MM.1S (cell line): Measurements from ENCODE around the gene FARS2.

Experiments used
- EZH2phosphoT487 ChIP-seq: fragments of 300-600 bp; sonication (generic); IDR thresholded peaks from 2 replicates; pipeline ENCODE4 v1.6.1; 2018; ENCODE audit warnings: antibody characterized with exemption, low read length
- TF ChIP-seq, protein P1 (sequence below): fragments of 300-600 bp; sonication (generic); IDR thresholded peaks from 2 replicates; pipeline ENCODE4 v1.5.1; 2016; ENCODE audit warnings: antibody characterized with exemption, low read length, mixed read lengths

DNA sequence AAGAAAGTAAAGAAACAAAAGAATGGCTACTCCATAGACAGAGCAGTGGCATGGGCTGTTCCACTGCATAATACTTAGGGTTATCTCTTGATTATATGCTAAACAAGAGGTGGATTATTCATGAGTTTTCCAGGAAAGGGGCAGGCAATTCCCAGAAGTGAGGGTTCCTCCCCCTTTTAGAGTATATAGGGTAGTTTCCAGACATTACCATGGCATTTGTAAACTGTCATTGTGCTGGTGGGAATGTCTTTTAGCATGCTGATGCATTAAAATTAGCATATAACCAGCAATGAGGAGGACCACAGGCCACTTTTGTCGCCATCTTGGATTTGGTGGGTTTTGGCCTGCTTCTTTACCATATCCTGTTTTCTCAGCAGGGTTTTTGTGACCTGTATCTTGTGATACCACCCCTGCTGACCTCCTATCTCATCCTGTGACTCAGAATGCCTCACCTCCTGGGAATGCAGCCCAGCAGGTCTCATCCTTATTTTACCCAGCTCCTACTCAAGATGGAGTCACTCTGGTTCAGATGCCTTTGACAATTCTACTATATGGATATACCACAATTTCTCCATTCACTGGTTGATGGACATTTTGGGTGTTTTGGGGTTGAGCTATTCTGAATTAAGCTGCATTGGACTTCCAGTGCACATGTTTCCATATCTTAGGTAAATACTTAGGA lies 280.6 kb downstream of the FARS2 start:
- TF ChIP-seq, protein P1, sequence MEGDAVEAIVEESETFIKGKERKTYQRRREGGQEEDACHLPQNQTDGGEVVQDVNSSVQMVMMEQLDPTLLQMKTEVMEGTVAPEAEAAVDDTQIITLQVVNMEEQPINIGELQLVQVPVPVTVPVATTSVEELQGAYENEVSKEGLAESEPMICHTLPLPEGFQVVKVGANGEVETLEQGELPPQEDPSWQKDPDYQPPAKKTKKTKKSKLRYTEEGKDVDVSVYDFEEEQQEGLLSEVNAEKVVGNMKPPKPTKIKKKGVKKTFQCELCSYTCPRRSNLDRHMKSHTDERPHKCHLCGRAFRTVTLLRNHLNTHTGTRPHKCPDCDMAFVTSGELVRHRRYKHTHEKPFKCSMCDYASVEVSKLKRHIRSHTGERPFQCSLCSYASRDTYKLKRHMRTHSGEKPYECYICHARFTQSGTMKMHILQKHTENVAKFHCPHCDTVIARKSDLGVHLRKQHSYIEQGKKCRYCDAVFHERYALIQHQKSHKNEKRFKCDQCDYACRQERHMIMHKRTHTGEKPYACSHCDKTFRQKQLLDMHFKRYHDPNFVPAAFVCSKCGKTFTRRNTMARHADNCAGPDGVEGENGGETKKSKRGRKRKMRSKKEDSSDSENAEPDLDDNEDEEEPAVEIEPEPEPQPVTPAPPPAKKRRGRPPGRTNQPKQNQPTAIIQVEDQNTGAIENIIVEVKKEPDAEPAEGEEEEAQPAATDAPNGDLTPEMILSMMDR, result no peak
- no peak for TF ChIP-seq EZH2phosphoT487
